GM23248 (cell line): ENCODE measurements around the gene PSMC5.

ENCODE experiments used
- EZH2 ChIP-seq: fragments of 200-600 bp; sonication (generic); IDR thresholded peaks from 2 replicates; pipeline ENCODE4 v1.6.1; 2018; ENCODE audit warnings: antibody characterized with exemption, mild to moderate bottlenecking; ENCODE audit not compliant: insufficient read depth, poor library complexity, severe bottlenecking
- EZH2phosphoT487 ChIP-seq: fragments of 200-600 bp; sonication (generic); IDR thresholded peaks from 2 replicates; pipeline ENCODE4 v1.6.1; 2018; ENCODE audit warnings: antibody characterized with exemption, moderate library complexity, mild to moderate bottlenecking, low read depth; ENCODE audit not compliant: insufficient read depth

GRCh38 chr17:63792055-63792729 is 35.0 kb upstream of the PSMC5 start:
- TF ChIP-seq EZH2phosphoT487, result no peak
- TF ChIP-seq EZH2, result no peak
